Ishikawa (cell line): ENCODE data around the gene KRT7.

Source experiments
- EP300 ChIP-seq: IDR thresholded peaks from 2 replicates; pipeline ENCODE4 v1.6.1; 2012; ENCODE audit warnings: borderline replicate concordance
- MAX ChIP-seq: IDR thresholded peaks from 2 replicates; pipeline ENCODE4 v1.6.1; 2012
- YY1 ChIP-seq: IDR thresholded peaks from 2 replicates; pipeline ENCODE4 v1.6.1; 2012; ENCODE audit warnings: low read depth

GRCh38 chr12:52235001-52235764 lies 2.1 kb downstream of the KRT7 start:
- no peak for TF ChIP-seq EP300
- no peak for TF ChIP-seq MAX
- TF ChIP-seq YY1, result no peak
